CD4-positive, alpha-beta T cell treated with Interleukin-10 for 1 hour (primary cell): ENCODE measurements around the gene ELL2.
A peak's percentile ranks its signal among the peaks of the same experiment; 100 is the strongest.
"Not testable (repeated sequence)": the region's sequence is repeated elsewhere in the genome, so short reads cannot be mapped to it uniquely, and the experiment has no call there.

Experiments
- DNase-seq: peaks from one replicate; pipeline ENCODE4 v3.0.0-alpha.2; 2020

The ELL2 gene

DNA sequence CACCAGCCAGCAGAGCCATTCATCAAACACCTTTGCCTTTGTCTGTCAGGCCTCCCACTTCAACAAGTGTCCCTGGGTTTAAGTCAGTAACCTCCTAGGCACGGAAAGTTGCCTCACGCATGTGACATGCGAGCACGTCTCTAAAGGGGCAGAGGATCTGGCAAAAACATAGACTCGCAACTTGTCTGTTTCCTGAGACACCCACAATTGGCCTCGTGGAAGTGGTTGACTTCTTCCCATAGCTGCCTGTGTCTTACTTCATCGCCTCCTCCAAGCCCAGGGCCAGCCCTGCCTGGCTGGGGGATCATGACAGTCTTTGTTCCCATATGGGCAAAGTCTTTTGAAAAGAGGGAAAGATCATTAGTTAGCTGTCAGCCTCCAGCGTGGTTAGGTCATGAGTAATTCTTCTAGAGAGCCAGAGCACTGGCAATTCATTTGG, 103.6 kb downstream of the ELL2 start:
- DNase-seq: no peak

DNA sequence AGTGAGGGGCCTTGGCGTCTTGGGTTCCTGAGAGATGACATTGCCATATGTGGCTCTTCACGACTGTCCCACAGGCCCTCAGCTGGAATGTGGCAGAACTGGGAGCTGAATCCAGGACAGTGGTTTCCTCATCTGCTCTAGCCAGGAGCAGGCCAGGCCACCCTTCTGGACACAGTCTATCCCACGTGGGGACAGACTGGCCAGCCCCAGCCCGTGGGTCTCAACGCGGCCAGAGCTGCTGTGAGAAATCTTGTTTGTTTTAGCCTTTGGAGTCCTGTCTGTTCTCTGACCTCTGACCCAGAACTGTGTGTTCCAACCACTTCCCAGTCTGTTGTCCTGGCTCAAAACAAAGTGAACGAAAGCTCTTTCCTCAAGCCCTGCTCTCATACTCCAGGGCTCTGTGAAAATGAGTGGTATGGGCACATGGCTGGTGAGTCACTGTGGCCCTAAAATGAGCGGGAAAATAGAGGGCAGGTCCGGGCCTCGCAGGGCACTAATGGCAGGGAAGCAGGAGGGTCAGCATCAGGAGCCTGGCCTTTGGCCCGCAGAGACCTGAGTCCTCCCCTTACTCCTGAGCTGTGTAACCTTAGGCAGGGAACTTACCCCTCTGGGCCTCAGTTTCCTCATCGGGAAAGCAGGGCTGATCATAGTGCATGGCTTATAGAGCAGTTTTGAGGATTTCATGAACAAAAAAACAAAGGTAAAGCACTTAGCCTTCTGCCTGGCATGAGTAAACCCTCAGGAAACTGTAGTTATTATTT, 104.3 kb downstream of the ELL2 start:
- no peak for DNase-seq

- DNase-seq: no peak
Observed at GRCh38 chr5:95856501-95856981, 105.1 kb downstream of the ELL2 start.

DNA sequence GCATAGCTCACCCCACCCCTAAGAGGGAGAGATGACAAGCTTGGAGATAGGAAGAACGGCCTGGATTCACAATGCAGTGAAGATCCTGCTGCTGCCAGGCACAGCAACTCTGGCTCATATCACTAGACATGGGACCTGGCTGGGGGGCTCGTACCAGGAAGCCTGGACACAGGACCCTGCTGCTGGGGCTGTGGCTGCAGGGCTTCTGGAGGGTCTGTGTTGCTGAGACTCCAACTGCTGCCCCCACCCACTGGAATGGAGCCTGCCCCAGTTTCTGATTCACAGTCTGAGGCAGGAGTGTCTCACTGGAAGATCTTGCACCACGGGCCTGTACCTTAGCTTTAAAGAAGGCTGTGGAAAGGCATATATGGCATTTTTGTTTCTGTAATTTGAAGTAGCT, 108.2 kb downstream of the ELL2 start:
- DNase-seq: no peak

GRCh38 chr5:95852567-95852966, 109.1 kb downstream of the ELL2 start:
- no peak for DNase-seq

GRCh38 chr5:95851141-95851540, 110.5 kb downstream of the ELL2 start:
- DNase-seq: not testable (repeated sequence)

DNA sequence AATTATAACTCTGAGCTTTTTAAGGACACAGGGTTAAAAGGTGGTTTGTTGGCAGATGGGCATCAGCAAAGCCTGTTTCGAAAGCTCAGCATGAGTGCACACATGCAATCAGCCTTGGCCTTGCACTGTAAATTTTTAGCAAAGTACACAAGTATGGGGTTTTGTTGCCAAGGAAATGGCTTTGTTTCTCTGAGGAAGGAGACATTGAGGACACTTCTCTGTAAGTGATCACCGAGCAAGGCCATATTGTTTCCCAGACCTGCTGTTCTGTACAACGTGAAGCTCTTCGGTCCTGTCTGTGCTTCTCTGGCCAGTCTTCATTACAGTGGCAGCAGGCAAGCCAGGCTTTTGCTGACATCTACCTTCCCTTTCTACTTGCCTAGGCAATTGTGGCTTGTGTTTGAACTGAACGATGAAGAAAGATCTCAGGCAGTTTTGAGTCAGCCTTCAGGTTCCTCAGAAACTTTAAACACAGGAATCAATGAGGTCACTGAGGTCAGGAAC, 111.2 kb downstream of the ELL2 start:
- DNase-seq: no peak

DNA sequence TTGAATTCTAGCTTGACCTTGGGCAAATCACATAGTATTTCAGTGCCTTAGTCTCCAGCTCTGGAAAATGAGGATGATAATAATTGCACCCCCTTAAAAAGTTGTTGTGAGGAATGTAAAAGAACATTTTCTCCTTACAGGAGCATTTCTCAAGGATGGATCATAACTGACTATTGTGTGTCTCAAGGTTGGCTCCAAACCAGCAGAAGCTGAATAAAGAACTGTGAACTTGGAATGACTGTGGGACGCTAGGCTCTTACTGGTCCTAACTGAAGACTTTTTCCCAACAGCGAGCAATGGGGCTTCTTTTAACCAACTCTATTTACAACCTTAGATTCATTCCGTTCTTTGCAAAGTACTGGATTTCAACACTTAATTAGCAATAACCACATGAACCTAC, 113.0 kb downstream of the ELL2 start:
- DNase-seq: no peak

DNA sequence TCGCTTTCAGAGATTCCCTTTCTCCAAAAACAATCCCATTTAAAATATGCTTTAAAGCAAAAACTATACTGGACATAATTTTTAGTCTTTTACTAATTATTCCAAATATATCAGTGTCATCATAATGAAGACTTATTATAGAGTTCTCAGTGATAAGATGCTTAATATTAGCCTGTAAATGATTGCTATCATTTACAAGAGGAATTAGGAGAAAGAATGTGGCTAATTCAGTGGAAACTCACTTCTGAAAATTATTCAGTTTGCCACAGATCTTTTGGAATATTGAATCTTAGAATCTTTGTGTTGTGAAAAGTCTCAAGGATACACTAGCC, 114.4 kb downstream of the ELL2 start:
- DNase-seq: no peak

DNA sequence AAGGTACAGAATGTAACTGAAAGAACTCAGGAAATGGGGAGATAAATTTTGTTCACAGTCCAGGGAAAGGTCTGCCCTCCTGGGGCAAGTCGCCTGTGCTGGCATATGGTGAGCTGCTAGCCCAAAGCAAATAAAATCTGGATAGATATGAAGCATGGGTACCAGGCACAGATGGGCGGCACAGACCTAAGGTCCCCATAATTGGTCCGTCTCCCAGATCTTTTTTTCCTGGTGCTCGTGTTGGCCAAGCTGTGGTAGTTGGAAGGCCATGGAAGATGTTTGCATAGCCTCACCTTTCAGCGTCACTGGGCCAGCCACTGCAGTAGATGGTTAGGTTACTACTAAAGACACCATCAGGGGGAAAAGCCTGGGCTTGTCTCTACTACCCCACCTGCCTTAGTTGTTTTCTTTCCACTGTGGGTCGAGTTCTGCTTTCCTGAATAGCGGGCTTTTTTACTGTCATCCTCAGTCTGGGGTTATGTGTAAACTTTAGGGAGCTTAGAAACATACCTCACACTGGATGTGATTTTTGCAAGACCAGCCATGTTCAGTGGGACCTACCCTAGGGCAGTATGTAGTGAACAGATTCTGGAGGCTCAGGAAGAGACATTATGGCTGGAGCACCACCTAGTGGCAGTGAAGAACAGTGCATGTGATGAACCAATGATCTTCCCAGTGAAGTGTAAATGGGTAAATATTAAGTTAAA, 114.9 kb downstream of the ELL2 start:
- DNase-seq: peak; percentile 80

DNA sequence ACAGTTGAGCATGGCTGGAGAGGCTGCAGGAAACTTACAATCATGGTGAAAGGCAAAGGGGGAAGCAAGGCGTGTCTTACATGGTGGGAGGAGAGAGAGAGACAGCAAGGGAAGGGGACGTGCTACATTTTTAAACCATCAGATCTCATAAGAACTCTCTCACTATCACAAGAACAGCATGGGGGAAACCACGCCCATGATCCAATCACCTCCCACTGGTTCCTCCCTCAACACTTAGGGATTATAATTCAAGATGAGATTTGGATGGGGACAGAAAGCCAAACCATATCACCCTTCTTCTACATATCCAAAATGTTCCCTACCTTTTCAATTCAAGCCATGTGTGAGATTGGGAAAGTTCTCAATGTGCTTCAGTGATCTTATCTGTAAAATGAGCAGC, 116.3 kb downstream of the ELL2 start:
- no peak for DNase-seq

DNA sequence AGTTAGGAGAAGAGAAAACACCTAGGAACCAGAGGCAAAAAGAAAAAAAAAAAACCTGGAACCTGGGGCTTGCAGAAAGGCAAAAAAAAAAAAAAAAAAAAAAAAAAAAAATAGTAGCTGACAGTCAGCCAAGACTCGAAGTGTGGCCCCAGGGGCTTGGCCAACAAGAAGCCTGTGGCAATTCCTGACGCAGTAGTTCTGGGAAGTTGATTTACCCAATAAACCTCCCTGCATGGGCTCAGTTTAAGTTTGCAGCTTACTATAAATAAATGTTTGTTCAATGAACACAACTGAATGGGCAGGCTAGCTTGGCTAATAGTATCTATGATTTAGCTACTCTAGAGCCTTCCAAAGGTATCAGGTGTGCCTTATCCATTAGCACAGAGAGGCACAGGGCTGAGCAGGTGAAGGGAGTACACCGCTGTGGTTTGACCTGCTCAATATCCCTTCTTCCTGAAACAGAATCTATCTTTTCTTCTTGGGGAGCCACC, 117.9 kb downstream of the ELL2 start:
- DNase-seq: no peak

DNA sequence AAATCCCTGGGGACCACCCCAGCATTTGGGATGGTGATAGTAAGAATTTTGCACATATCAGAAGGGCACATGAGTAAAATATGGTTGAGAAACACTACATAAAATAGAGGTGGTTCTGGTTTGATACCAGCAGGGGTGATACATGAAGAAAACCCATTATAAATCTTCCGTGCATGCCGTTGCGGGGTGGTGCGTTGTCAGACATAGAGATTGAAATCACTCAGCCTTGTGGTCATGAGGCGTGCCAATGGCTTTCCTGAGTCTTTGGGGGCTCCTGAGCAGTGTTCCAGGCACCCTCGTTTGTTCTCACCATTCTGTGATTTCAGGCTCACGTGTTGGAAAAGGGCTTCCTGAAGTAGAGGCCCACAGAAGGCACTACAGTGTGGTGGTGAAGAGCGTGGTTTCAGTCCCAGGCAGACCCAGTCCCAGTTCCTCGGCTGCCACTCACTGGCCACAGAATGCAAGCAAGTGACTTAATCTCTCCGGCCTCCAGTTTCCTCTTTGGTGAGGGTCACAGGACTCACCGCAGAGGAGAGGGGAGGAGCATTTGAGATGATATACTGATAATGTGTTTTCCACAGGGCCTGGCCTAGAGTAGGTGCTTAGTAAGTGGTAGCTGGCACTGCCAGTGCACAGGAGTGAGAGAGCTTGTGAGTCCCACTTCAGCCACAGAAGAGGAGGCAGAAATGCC, 118.7 kb downstream of the ELL2 start:
- DNase-seq: peak; percentile 73

- no peak for DNase-seq
Observed at GRCh38 chr5:95841914-95842812, 119.5 kb downstream of the ELL2 start.

DNA sequence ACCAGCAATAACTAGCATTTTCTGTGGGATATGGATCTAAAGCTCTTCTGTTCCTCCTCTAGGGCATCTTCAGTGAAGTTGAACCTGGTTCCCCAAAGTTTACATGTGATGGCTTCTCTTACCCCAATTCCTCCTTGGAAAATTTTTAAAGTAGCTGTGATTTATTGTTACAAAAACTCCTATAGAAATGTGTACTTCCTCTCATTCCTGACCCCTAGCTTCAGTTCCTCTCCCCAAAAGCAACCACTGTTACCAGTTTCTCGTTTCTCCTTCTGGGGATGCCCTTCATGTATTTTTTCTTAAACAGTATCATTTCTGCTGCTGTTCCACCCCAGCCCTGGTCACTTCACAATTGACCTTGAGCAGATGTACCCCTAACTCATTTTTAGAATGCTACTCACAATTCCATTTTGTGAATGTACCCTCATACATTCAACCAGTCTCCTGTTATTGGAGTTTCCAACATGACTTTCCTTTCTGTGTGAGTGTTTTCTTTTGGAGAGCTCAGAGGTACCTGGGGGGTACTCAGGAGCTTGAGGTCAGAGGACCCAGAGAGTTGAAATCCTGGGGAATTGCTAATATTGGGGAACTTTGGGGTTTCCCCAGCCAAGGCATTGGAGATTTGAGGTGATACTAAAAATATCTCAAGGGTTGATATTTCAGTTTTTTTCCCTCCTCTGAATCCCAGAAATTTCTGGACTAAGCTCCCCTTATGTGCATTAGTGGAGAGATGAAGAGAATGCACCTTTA, 120.5 kb downstream of the ELL2 start:
- no peak for DNase-seq

DNA sequence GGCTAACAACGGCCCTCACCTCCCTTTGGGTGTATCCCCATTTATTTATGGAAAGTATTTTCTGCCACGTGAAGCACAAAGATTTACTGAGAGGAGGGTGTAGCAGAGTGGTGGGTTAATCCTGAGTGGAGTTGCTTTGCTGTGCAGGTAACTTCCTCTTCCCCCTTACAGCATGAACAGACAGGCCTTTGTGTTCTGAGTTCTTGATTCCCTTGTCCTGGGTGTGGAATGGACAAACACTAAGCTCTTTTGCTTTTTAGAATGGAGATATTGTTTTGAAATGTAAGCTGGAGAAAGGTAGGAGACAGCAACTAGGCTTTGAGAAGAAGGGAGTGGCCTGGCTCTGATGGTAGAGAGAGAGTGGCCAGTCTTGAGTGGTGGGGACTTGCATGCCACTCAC, 122.0 kb downstream of the ELL2 start:
- DNase-seq: no peak

GRCh38 chr5:95838556-95838955, 123.1 kb downstream of the ELL2 start:
- DNase-seq: no peak

- DNase-seq: no peak
Observed at GRCh38 chr5:95838001-95838520, 123.6 kb downstream of the ELL2 start.

- no peak for DNase-seq
Observed at GRCh38 chr5:95837492-95837891, 124.2 kb downstream of the ELL2 start.

- DNase-seq: not testable (repeated sequence)
Observed at GRCh38 chr5:95836971-95837370, 124.7 kb downstream of the ELL2 start.

DNA sequence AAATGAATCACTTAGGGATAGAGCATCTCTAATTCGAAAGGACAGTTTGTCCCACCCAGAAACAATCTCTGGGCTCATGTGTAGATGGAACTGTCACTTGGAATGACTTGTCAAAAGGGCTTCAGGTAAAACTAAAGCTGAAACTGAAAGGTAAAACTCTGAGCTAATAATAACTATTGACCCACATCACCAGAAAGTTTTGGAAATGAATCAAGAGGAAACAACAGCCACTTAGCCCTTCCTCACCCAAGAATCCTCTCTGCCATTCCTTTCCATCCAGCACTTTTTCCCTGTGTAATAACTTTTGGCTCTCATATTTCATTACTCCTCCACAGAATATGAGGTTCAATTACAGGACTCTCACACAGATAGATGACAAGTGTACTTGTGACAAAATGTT, 125.1 kb downstream of the ELL2 start:
- no peak for DNase-seq
